H1 (cell line): ENCODE measurements around the gene SNRNP40. TPM values are rescaled to one million over a fixed set of nuclear protein-coding genes. Genes with fewer than 3 reads are reported as not detected.

Experiments used
- CTCF ChIA-PET: fragments of 300-600 bp; sonication (Branson Sonifier 250); formaldehyde crosslinking; loops from one replicate; lab custom pipeline; 2021; ENCODE audit not compliant: partially characterized antibody; lab: Charles Lee
- POLR2A ChIA-PET: fragments of 300-600 bp; sonication (Branson Sonifier 250); formaldehyde crosslinking; loops from one replicate; lab custom pipeline; 2021; ENCODE audit warnings: inconsistent platforms; ENCODE audit not compliant: partially characterized antibody; lab: Charles Lee
- DNase-seq, 2 experiments: peaks; one replicate each; pipeline versions ENCODE4 v3.0.0 to v3.0.0-alpha.2; 2010 to 2022; ENCODE audit warnings: low spot score in 2 of 2, low read depth in 1 of 2, mixed read lengths in 1 of 2
- FAIRE-seq: peaks from 2 replicates; lab custom pipeline; 2011; peaks lifted over from hg19 to GRCh38; lab: Jason Lieb, UNC
- H2AFZ ChIP-seq: 2 replicates; pipeline ENCODE4 v1.8.1; 2012; ENCODE audit warnings: low read length, inconsistent platforms
- H2AK5ac ChIP-seq: 2 replicates; pipeline ENCODE4 v1.6.1; 2013; ENCODE audit warnings: low read depth, low read length
- H2BK120ac ChIP-seq: replicated peaks from 2 replicates; pipeline ENCODE3; 2013; ENCODE audit warnings: low read depth, low read length, inconsistent platforms
- H2BK12ac ChIP-seq: 2 replicates; pipeline ENCODE4 v1.6.1; 2013; ENCODE audit warnings: low read depth, low read length
- H2BK15ac ChIP-seq: 2 replicates; pipeline ENCODE4 v1.6.1; 2013; ENCODE audit warnings: low read length
- H2BK20ac ChIP-seq: 2 replicates; pipeline ENCODE4 v1.6.1; 2013; ENCODE audit warnings: low read length
- H2BK5ac ChIP-seq: 2 replicates; pipeline ENCODE4 v1.6.1; 2013; ENCODE audit warnings: low read depth, low read length
- H3K14ac ChIP-seq: 2 replicates; pipeline ENCODE4 v1.6.1; 2013; ENCODE audit warnings: inconsistent platforms; ENCODE audit not compliant: insufficient read length
- H3K18ac ChIP-seq: 2 replicates; pipeline ENCODE4 v1.6.1; 2013; ENCODE audit warnings: low read length; ENCODE audit errors: extremely low read depth
- H3K23ac ChIP-seq: 2 replicates; pipeline ENCODE4 v1.6.1; 2013; ENCODE audit warnings: inconsistent platforms; ENCODE audit not compliant: insufficient read length
- H3K23me2 ChIP-seq: 2 replicates; pipeline ENCODE4 v1.6.1; 2013; ENCODE audit warnings: low read depth, low read length
- H3K27ac ChIP-seq: 2 replicates; pipeline ENCODE4 v1.6.1; 2011; ENCODE audit warnings: low read depth, low read length, inconsistent platforms
- H3K27me3 ChIP-seq, 4 experiments: replicated peaks in 1 of 4; 1 replicate in 1 of 4; 2 replicates in 3 of 4; pipeline versions ENCODE4 v1.6.1 to v1.8.1; 2011 to 2013; ENCODE audit warnings: low read length in 3 of 4, mild to moderate bottlenecking in 3 of 4, inconsistent platforms in 2 of 4, mixed read lengths in 2 of 4, moderate library complexity in 1 of 4; ENCODE audit not compliant: control insufficient read depth in 3 of 4, insufficient read depth in 3 of 4; ENCODE audit errors: extremely low read depth in 1 of 4
- H3K36me3 ChIP-seq, 4 experiments: 2 replicates each; pipeline versions ENCODE4 v1.6.1 to v1.8.1; 2011 to 2013; ENCODE audit warnings: mild to moderate bottlenecking in 4 of 4, low read length in 3 of 4, moderate library complexity in 2 of 4, control low read depth in 1 of 4, inconsistent platforms in 1 of 4; ENCODE audit not compliant: insufficient read depth in 4 of 4, control insufficient read depth in 2 of 4
- H3K4ac ChIP-seq: replicated peaks from 2 replicates; pipeline ENCODE3; 2013; ENCODE audit warnings: low read length, low read depth, mixed read lengths, inconsistent platforms; ENCODE audit not compliant: insufficient read length
- H3K4me1 ChIP-seq, 4 experiments: replicated peaks in 1 of 4; 1 replicate in 1 of 4; 2 replicates in 3 of 4; pipeline versions ENCODE4 v1.6.1 to v1.8.1; 2011 to 2013; ENCODE audit warnings: low read length in 3 of 4, inconsistent platforms in 2 of 4, mixed read lengths in 1 of 4; ENCODE audit not compliant: insufficient read depth in 4 of 4, control insufficient read depth in 3 of 4
- H3K4me2 ChIP-seq, 2 experiments: 2 replicates each; pipeline versions ENCODE4 v1.6.1 to v1.8.1; 2011 to 2013; ENCODE audit warnings: low read depth in 2 of 2, low read length in 2 of 2, control low read depth in 1 of 2, inconsistent platforms in 1 of 2, mild to moderate bottlenecking in 1 of 2; ENCODE audit not compliant: insufficient read depth in 1 of 2
- H3K4me3 ChIP-seq, 4 experiments: fragments of 200-600, 300-600 bp in 1 of 4; sonication (generic), shearing (Covaris generic), sonication (Bioruptor Twin) in 1 of 4; 2 replicates each; pipeline versions ENCODE4 v1.5.1 to v1.8.1; 2011 to 2016; ENCODE audit warnings: low read length in 4 of 4, low read depth in 3 of 4, control low read depth in 2 of 4, inconsistent platforms in 2 of 4, mild to moderate bottlenecking in 2 of 4, mixed read lengths in 1 of 4, moderate library complexity in 1 of 4; ENCODE audit not compliant: insufficient read depth in 2 of 4; ENCODE audit errors: extremely low read depth in 1 of 4
- H3K56ac ChIP-seq: replicated peaks from 2 replicates; pipeline ENCODE3; 2013; ENCODE audit warnings: low read depth, mild to moderate bottlenecking, mixed read lengths, low read length, inconsistent platforms; ENCODE audit not compliant: insufficient read length
- H3K79me1 ChIP-seq: 2 replicates; pipeline ENCODE4 v1.6.1; 2013; ENCODE audit warnings: low read depth, low read length, control low read depth
- H3K79me2 ChIP-seq, 2 experiments: 2 replicates each; pipeline versions ENCODE4 v1.6.1 to v1.8.1; 2012 to 2013; ENCODE audit warnings: low read length in 2 of 2, mild to moderate bottlenecking in 2 of 2, inconsistent platforms in 1 of 2; ENCODE audit not compliant: insufficient read depth in 2 of 2, control insufficient read depth in 1 of 2
- H3K9ac ChIP-seq, 4 experiments: replicated peaks in 1 of 4; 1 replicate in 1 of 4; 2 replicates in 3 of 4; pipeline versions ENCODE4 v1.6.1 to v1.8.1; 2011 to 2013; ENCODE audit warnings: low read depth in 3 of 4, low read length in 3 of 4, control low read depth in 2 of 4, mild to moderate bottlenecking in 2 of 4, moderate library complexity in 2 of 4, inconsistent platforms in 1 of 4; ENCODE audit errors: extremely low read depth in 1 of 4
- H3K9me3 ChIP-seq, 2 experiments: 2 replicates each; pipeline versions ENCODE4 v1.6.1 to v1.8.1; 2012 to 2013; ENCODE audit warnings: mild to moderate bottlenecking in 2 of 2, moderate library complexity in 2 of 2, control low read depth in 1 of 2, inconsistent platforms in 1 of 2, low read depth in 1 of 2, low read length in 1 of 2, mixed read lengths in 1 of 2; ENCODE audit not compliant: insufficient read depth in 2 of 2
- H4K20me1 ChIP-seq, 2 experiments: replicated peaks in 1 of 2; 2 replicates each; pipeline versions ENCODE3 to v1.8.1; 2011 to 2013; ENCODE audit warnings: inconsistent platforms in 2 of 2, low read length in 2 of 2, mild to moderate bottlenecking in 1 of 2; ENCODE audit not compliant: insufficient read depth in 2 of 2, control insufficient read depth in 1 of 2
- H4K5ac ChIP-seq: 2 replicates; pipeline ENCODE4 v1.6.1; 2013; ENCODE audit warnings: low read length, low read depth, mixed read lengths, inconsistent platforms; ENCODE audit not compliant: insufficient read length
- H4K8ac ChIP-seq: 2 replicates; pipeline ENCODE4 v1.8.0; 2013; ENCODE audit warnings: mild to moderate bottlenecking, moderate library complexity, low read length, inconsistent platforms; ENCODE audit not compliant: insufficient read depth; ENCODE audit errors: extremely low read depth
- H4K91ac ChIP-seq: replicated peaks from 2 replicates; pipeline ENCODE3; 2013; ENCODE audit warnings: low read length, mixed read lengths, inconsistent platforms; ENCODE audit not compliant: insufficient read length
- CBX8 ChIP-seq: fragments of 300-800, 300-1000 bp; sonication (generic); IDR thresholded peaks from 2 replicates; pipeline ENCODE4 v1.7.1; 2016; ENCODE audit warnings: low read depth, low read length, borderline replicate concordance
- CEBPB ChIP-seq: IDR thresholded peaks from 2 replicates; pipeline ENCODE4 v1.6.1; 2012; ENCODE audit warnings: low read depth, low read length
- CTBP2 ChIP-seq: IDR thresholded peaks from 2 replicates; pipeline ENCODE4 v1.7.0; 2011; ENCODE audit warnings: borderline replicate concordance, mild to moderate bottlenecking, moderate library complexity, mixed read lengths, low read length; ENCODE audit not compliant: insufficient read depth, insufficient read length
- EZH2 ChIP-seq: fragments of 200-600 bp; sonication (generic); IDR thresholded peaks from 2 replicates; pipeline ENCODE4 v1.7.1; 2012; ENCODE audit warnings: low read depth, mild to moderate bottlenecking, moderate library complexity, low read length, inconsistent platforms; ENCODE audit not compliant: severe bottlenecking
- JUND ChIP-seq: IDR thresholded peaks from 2 replicates; pipeline ENCODE4 v1.6.1; 2011; ENCODE audit warnings: mild to moderate bottlenecking, improper control_type of control experiment, low read length
- RBBP5 ChIP-seq: IDR thresholded peaks from 2 replicates; pipeline ENCODE4 v1.7.1; 2012; ENCODE audit warnings: low read depth, mild to moderate bottlenecking, inconsistent platforms, low read length, moderate library complexity, borderline replicate concordance
- SAP30 ChIP-seq: fragments of 300-600 bp; sonication (generic); IDR thresholded peaks from 2 replicates; pipeline ENCODE4 v1.7.1; 2012; ENCODE audit warnings: low read length, moderate library complexity, mild to moderate bottlenecking, inconsistent platforms; ENCODE audit not compliant: insufficient read depth, insufficient replicate concordance
- SIRT6 ChIP-seq: IDR thresholded peaks from one replicate; pipeline ENCODE4 v1.7.1; 2012; ENCODE audit warnings: low read length, inconsistent platforms
- WGBS, 2 experiments: shearing (Covaris generic) in 1 of 2; methylation state at CpG; one replicate each; pipeline versions ENCODE4 v1.1.6 to v1.1.7; 2013 to 2015; ENCODE audit warnings: low lambda C conversion rate in 2 of 2, mixed read lengths in 2 of 2, inconsistent platforms in 1 of 2, low coverage in 1 of 2, missing lambda C conversion rate in 1 of 2; ENCODE audit not compliant: insufficient replicate concordance in 2 of 2, insufficient coverage in 1 of 2, insufficient read length in 1 of 2; ENCODE audit errors: extremely low coverage in 1 of 2, missing lambda C conversion rate in 1 of 2; 5-methylcytosine and 5-hydroxymethylcytosine counted together
- polyA plus RNA-seq, 7 experiments: library from polyadenylated mRNA; depleted of rRNA in 3 of 7; stranded (reverse) in 5 of 7; unstranded in 2 of 7; fragments of >200 nt in 5 of 7; fragments of 200-250 nt in 2 of 7; gene quantifications; 1 replicate in 5 of 7; 2 replicates in 1 of 7; 4 replicates in 1 of 7; pipeline versions ENCODE4 v1.2.1 to v1.2.3, GENCODE V29; 2011 to 2013; ENCODE audit warnings: missing spikeins in 2 of 7, mixed read lengths in 2 of 7
- total RNA-seq: library from RNA; stranded (reverse); fragmentation: NEBNext Ultra II Directional; extraction: Animal tissue kit (Norgen Biotek cat#: 25700); gene quantifications from 2 replicates; pipeline ENCODE4 v1.2.1, GENCODE V29; 2021
- TF ChIP-seq, protein P1 (sequence below): IDR thresholded peaks from 2 replicates; pipeline ENCODE4 v1.6.1; 2011; ENCODE audit warnings: low read length, improper control_type of control experiment
- TF ChIP-seq, protein P2 (sequence below), 3 experiments: IDR thresholded peaks; 1 replicate in 2 of 3; 2 replicates in 1 of 3; pipeline versions ENCODE4 v1.5.1 to v1.6.1; 2011; ENCODE audit warnings: low read length in 3 of 3, mild to moderate bottlenecking in 3 of 3, inconsistent platforms in 2 of 3, low read depth in 1 of 3, moderate library complexity in 1 of 3; ENCODE audit not compliant: insufficient read depth in 1 of 3; ENCODE audit errors: control extremely low read depth in 1 of 3

The SNRNP40 gene
- total and polyA plus RNA-seq, 2 of the 8 experiments (the other 6 are each of a cell fraction or from before 2014, with no cell fraction given) = 97.4 to 113 TPM

DNA sequence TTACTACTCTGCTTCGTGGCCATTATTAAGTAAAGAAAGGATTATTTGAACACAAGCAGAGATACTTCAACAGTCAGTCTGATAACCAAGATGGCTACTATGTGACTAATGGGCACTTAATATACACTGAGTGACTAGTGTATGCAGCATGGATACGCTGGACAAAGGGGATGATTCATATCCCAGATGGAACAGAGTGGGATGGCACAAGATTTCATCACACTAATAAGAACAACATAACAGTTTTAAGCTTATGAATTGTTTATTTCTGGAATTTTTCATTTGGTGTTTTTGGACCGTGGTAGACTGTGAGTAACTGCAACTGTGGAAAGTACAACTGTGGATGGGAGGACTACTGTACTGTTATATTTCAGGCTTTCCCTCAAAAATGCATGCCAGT is 9.7 kb upstream of the SNRNP40 start:
- H3K9ac ChIP-seq = no peak overlapping the region
- no peaks in the 10 kb centered on the region for H3K4me1 ChIP-seq
- no peak overlapping the region for H4K91ac ChIP-seq
- peaks cover 2 to 11% (median 10%) of the 10 kb centered on the region in 4 experiments; a peak in 4 of 8 replicates for H3K36me3 ChIP-seq
- no peak overlapping the region for H4K8ac ChIP-seq
- H3K27me3 ChIP-seq = no peaks in the 10 kb centered on the region
- no peak overlapping the region for H3K18ac ChIP-seq
- no peak overlapping the region for H2BK120ac ChIP-seq
- H2AK5ac ChIP-seq = no peak overlapping the region
- no peak for DNase-seq
- no peak overlapping the region for H3K4me2 ChIP-seq
- FAIRE-seq = no peak
- H3K9me3 ChIP-seq = no peaks in the 10 kb centered on the region
- 93% methylated on average over 3 of the region's 3 CpGs; no CpG with 5 or more reads in 1 of the 2 experiments for WGBS, 2 experiments
- no peak overlapping the region for H3K4me3 ChIP-seq
- peaks cover 4% of the 10 kb centered on the region; the same call in 1 of the 2 replicates for H3K79me1 ChIP-seq
- H2BK5ac ChIP-seq = no peak overlapping the region
- H3K23ac ChIP-seq = no peak overlapping the region
- TF ChIP-seq, protein P1, sequence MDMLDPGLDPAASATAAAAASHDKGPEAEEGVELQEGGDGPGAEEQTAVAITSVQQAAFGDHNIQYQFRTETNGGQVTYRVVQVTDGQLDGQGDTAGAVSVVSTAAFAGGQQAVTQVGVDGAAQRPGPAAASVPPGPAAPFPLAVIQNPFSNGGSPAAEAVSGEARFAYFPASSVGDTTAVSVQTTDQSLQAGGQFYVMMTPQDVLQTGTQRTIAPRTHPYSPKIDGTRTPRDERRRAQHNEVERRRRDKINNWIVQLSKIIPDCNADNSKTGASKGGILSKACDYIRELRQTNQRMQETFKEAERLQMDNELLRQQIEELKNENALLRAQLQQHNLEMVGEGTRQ = no peak
- TF ChIP-seq CBX8 = no peak
- no peak for TF ChIP-seq SIRT6
- TF ChIP-seq CTBP2 = no peak
- no peak for TF ChIP-seq JUND
- no peak for TF ChIP-seq RBBP5
- TF ChIP-seq EZH2 = no peak
- no peak for TF ChIP-seq SAP30
- TF ChIP-seq, protein P2, sequence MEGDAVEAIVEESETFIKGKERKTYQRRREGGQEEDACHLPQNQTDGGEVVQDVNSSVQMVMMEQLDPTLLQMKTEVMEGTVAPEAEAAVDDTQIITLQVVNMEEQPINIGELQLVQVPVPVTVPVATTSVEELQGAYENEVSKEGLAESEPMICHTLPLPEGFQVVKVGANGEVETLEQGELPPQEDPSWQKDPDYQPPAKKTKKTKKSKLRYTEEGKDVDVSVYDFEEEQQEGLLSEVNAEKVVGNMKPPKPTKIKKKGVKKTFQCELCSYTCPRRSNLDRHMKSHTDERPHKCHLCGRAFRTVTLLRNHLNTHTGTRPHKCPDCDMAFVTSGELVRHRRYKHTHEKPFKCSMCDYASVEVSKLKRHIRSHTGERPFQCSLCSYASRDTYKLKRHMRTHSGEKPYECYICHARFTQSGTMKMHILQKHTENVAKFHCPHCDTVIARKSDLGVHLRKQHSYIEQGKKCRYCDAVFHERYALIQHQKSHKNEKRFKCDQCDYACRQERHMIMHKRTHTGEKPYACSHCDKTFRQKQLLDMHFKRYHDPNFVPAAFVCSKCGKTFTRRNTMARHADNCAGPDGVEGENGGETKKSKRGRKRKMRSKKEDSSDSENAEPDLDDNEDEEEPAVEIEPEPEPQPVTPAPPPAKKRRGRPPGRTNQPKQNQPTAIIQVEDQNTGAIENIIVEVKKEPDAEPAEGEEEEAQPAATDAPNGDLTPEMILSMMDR (IDR thresholded peaks at IDR 0.05; ENCODE audit: control extremely low read depth in 1 of 3, insufficient read depth in 1 of 3, low read depth in 1 of 3, low read length in 3 of 3) = no peak
- TF ChIP-seq CEBPB = no peak
- H2BK15ac ChIP-seq = no peak overlapping the region
- POLR2A ChIA-PET = interaction anchor here (1.5 to 2.4 kb wide), 2 partner anchors 8 to 10 kb away, joined by 4 to 12 read pairs; partner anchors contain the start of genes SNRNP40 and ZCCHC17
- no peaks in the 10 kb centered on the region for H4K20me1 ChIP-seq
- no peak overlapping the region for H3K56ac ChIP-seq
- H3K23me2 ChIP-seq = no peaks in the 10 kb centered on the region
- no peak overlapping the region for H2BK20ac ChIP-seq
- H3K4ac ChIP-seq = no peak overlapping the region
- H4K5ac ChIP-seq = no peak overlapping the region
- CTCF ChIA-PET = interaction anchor here (1.0 kb wide), 1 partner anchor 87 kb away, joined by 3 read pairs; no protein-coding TSS in a partner anchor
- H2BK12ac ChIP-seq = no peak overlapping the region
- H2AFZ ChIP-seq = no peak overlapping the region
- H3K79me2 ChIP-seq = peaks cover 0 to 44% of the 10 kb centered on the region in 2 experiments; a peak in 2 of 4 replicates
- no peak overlapping the region for H3K27ac ChIP-seq
- H3K14ac ChIP-seq = no peak overlapping the region
